ENCODE results near the gene DNASE1.
A peak's percentile ranks its signal among the peaks of the same experiment; 100 is the strongest.
"Not testable (repeated sequence)": the region's sequence is repeated elsewhere in the genome, so short reads cannot be mapped to it uniquely, and the experiment has no call there.

The DNASE1 gene

GRCh38 chr16:3654249-3654991 lies at the start of gene DNASE1:
TSS of gene DNASE1 (plus strand) at chr16:3654691. CDS start at chr16:3655374, 683 bp downstream.
- DNase-seq (ENCODE audit: low read depth in 2 of 2, low spot score in 1 of 2): peak; percentile 13 to 17

- no peak for DNase-seq (ENCODE audit: low read depth in 2 of 2, low spot score in 1 of 2)
Measured at GRCh38 chr16:3606441-3606840, 48.0 kb upstream of the DNASE1 start.

GRCh38 chr16:3607161-3607560 lies 47.3 kb upstream of the DNASE1 start:
- DNase-seq (ENCODE audit: low read depth in 2 of 2, low spot score in 1 of 2): no peak

DNA sequence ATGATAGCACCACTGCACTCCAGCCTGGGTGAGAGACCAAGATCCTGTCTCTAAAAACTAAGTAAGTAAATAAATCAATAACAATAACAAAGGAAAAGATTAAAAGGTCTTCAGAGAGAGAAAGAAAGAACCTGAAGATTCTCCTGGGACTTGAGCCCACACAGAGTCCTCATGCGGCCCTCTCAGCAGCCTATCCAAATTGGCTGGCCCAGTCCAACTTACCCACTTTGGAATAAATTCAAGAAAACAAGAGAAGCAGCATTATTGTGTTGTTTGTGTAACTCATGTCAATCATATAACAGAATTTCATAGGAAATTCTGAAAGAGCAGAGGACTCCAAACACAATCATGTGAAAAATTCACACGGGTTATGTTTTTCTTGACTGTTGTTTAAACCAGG lies 46.9 kb upstream of the DNASE1 start:
- DNase-seq (ENCODE audit: low read depth in 2 of 2, low spot score in 1 of 2): no peak

GRCh38 chr16:3608069-3608468 lies 46.4 kb upstream of the DNASE1 start:
- DNase-seq (ENCODE audit: low read depth in 2 of 2, low spot score in 1 of 2): no peak

GRCh38 chr16:3608976-3609375 lies 45.5 kb upstream of the DNASE1 start:
- DNase-seq (ENCODE audit: low read depth in 2 of 2, low spot score in 1 of 2): not testable (repeated sequence)

DNA sequence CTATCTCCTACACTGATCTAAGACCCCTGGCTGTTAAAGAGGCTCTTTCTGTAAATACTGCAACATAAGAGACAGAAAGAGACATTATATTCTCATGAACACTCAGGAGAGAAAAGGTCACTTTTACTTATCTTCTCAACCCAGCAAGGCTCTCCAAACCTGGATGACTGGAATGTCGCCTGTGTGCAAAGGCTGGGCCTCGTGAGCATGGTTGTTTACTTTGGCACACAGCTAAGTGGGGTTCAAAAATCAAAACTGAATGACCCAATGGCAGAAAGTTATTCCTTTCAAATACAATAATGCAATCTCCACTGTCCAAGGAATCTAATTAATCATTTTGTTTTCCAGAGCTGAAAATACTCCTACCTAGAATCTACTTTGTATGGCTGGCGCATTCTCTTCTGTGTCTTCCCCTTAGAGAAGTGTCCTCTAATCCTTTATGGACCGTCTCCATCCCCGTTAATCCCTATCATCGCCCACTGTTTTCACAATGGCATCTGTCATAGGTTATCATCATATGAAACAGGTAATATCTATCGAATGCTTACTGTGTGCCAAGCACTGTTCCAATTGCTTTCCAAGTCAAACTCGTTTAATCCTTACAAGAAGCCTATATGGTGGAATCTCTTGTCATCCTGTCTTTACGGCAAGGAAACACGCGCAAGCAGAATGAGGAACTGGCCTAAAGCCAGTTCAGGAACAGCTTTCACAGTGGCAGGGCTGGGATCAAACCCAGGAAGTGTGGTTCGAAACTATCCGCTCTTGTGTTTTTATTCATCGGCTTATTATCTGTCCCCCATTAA lies 44.4 kb upstream of the DNASE1 start:
- DNase-seq (ENCODE audit: low read depth in 2 of 2, low spot score in 1 of 2): no peak

- no peak for DNase-seq (ENCODE audit: low read depth in 2 of 2, low spot score in 1 of 2)
Measured at GRCh38 chr16:3610698-3611145, 43.8 kb upstream of the DNASE1 start.

DNA sequence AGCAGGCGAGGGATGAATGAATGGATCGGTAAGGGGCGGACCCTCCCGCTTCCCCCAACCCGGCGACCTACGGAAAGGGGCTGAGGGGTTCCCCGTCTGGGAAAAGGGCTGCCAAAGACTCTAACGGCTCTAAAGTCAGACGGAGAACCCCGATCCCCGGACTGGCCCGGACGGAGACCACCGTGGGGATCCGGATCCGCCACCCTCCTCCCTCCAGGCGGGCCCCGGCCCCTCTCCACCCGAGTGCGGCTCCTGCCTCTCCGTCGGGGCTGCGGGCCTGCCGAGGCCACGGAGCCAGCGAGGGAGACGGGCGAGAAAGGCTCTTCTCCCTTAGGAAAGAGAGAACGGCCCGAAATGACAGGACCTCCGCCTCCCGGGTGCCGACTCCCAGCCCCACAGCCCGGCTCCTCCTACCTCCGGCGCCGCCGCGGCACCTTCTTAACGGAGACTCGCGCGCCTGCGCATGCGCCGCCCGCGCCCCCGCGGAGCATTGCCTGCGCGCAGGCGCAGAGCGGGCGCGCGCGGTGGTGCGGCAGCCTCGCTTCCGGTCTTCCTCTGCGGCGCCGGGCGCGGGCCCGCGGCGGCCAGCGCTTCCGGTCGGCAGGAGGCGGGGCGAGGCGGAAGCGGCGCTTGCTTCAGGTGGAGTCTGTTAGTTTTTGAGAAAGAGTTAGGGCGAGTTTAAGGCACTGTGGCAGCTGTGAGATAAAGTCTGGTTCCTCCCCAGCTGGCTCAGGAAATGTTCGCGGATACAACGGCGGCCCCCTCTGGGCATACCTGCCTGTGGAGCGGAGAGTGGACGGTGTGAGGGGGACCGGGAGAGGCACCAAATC lies 43.1 kb upstream of the DNASE1 start, which contains the start of gene SLX4:
Gene SLX4 (minus strand): TSS at position 461 of the 830 bp plus-strand sequence. CDS start 2,642 bp downstream, outside the sequence.
- DNase-seq (ENCODE audit: low read depth in 2 of 2, low spot score in 1 of 2): peak; percentile 75 to 84

- DNase-seq (ENCODE audit: low read depth in 2 of 2, low spot score in 1 of 2): no peak
Measured at GRCh38 chr16:3612510-3613466, 41.7 kb upstream of the DNASE1 start.

DNA sequence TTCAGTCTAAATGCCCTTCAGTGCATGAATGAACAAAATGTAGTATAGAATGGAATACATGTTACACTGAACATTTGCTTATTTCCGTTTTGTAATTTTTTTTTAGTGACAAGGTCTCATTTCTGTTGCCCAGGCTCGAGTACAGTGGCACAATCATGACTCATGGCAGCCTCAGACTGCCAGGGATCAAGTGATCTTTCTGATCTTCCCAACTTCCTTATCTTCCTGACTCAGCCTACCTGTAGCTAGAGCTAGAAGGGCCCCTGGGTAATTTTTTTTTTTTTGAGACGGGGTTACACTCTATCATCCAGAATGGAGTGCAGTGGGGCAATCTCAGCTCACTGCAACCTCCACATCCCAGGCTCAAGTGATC lies 35.7 kb upstream of the DNASE1 start:
- DNase-seq (ENCODE audit: low read depth in 2 of 2, low spot score in 1 of 2): no peak

DNA sequence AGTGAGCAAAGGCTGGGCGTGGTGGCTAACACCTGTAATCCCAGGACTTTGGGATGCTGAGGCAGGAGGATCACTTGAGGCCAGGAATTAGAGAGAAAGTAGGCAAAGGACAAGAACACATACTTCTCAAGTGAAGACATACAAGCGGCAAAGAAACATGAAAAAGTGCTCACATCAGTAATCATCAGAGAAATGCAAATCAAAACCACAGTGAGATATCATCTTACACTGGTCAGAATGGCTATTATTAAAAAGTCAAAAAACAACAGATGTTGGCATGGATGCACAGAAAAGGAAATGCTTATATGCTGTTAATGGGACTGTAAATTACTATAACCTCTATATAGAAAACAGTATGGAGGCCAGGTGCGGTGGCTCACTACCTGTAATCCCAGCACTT lies 30.8 kb upstream of the DNASE1 start:
- DNase-seq (ENCODE audit: low read depth in 2 of 2, low spot score in 1 of 2): no peak

DNA sequence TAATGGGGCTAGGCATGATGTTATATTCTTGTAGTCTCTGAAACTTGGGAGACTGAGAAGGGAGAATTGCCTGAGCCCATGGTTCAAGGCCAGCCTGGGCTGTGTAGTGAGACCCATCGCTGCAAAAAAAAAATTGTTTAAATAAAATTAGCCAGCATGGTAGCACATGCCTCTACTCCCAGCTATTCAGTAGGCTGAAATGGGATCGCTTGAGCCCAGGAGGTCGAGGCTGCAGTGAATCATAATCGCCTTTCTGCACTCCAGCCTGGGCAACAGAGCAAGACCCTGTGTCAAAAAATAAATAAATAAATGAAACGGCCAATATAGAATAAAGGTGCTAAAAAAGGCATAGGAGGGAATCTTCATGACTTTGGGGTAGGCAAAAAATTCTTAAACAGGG lies 29.2 kb upstream of the DNASE1 start:
- DNase-seq (ENCODE audit: low read depth in 2 of 2, low spot score in 1 of 2): no peak

- DNase-seq (ENCODE audit: low read depth in 2 of 2, low spot score in 1 of 2): no peak
Measured at GRCh38 chr16:3625911-3626732, 28.4 kb upstream of the DNASE1 start.

- DNase-seq (ENCODE audit: low read depth in 2 of 2, low spot score in 1 of 2): no peak
Measured at GRCh38 chr16:3637371-3637923, 17.0 kb upstream of the DNASE1 start.

- no peak for DNase-seq (ENCODE audit: low read depth in 2 of 2, low spot score in 1 of 2)
Measured at GRCh38 chr16:3638916-3639644, 15.4 kb upstream of the DNASE1 start.

- DNase-seq (ENCODE audit: low read depth in 2 of 2, low spot score in 1 of 2): no peak
Measured at GRCh38 chr16:3640207-3640606, 14.3 kb upstream of the DNASE1 start.

All from stimulated activated CD8-positive, alpha-beta memory T cell treated with anti-CD3 and anti-CD28 coated beads, Interleukin-4, amount 100 ng/mL, for 1 hour (primary cell).